GM18505 (cell line): ENCODE data around the gene LPCAT2.

Experiments used
- ATAC-seq: cut with Tn5 transposase; IDR thresholded peaks from one replicate; pipeline ENCODE4 v1.9.1; 2021; ENCODE audit not compliant: unreplicated experiment
- POLR2A ChIP-seq: IDR thresholded peaks from 4 replicates; pipeline ENCODE4 v1.6.1; 2011; ENCODE audit warnings: borderline replicate concordance; ENCODE audit not compliant: insufficient read depth, insufficient read length; ENCODE audit errors: extremely low read depth

LPCAT2 gene

GRCh38 chr16:55634193-55634592, 125.3 kb downstream of the LPCAT2 start:
- TF ChIP-seq POLR2A = no peak

More at GRCh38 chr16:55634193-55634592, 125.3 kb downstream of the LPCAT2 start:
- no peak for ATAC-seq
